CD1c-positive myeloid dendritic cell (primary cell): ENCODE data around the gene VGLL4.
A peak's percentile ranks its signal among the peaks of the same experiment; 100 is the strongest.
"Not testable (repeated sequence)": the region's sequence is repeated elsewhere in the genome, so short reads cannot be mapped to it uniquely, and the experiment has no call there.

Experiments used
- DNase-seq: peaks from one replicate; pipeline ENCODE4 v3.0.0-alpha.2; 2016; ENCODE audit errors: extremely low spot score

VGLL4 gene

GRCh38 chr3:11587766-11588165 is 55.9 kb downstream of the VGLL4 start:
- no peak for DNase-seq

DNA sequence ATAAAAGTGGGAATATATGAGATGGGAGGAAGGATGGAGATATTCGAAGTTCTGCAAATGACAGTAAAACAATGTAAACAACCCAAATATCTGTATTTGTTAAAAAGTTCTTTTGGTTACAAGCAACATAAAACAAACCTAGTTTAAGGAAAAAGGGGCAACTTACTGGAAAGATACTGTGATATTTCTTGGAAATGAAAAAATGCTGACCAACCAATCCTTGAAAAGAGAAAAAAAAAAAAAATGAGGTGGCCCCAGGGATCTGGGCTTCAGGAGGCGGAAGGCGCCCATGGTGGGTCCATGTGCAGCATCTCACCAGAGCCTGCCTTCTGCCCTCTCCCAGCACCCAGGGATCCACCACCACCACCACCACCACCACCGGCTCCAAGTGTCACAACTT is 59.1 kb downstream of the VGLL4 start:
- no peak for DNase-seq

GRCh38 chr3:11583638-11584046 is 60.1 kb downstream of the VGLL4 start:
- no peak for DNase-seq

- no peak for DNase-seq
Measured at GRCh38 chr3:11583235-11583634, 60.5 kb downstream of the VGLL4 start.

DNA sequence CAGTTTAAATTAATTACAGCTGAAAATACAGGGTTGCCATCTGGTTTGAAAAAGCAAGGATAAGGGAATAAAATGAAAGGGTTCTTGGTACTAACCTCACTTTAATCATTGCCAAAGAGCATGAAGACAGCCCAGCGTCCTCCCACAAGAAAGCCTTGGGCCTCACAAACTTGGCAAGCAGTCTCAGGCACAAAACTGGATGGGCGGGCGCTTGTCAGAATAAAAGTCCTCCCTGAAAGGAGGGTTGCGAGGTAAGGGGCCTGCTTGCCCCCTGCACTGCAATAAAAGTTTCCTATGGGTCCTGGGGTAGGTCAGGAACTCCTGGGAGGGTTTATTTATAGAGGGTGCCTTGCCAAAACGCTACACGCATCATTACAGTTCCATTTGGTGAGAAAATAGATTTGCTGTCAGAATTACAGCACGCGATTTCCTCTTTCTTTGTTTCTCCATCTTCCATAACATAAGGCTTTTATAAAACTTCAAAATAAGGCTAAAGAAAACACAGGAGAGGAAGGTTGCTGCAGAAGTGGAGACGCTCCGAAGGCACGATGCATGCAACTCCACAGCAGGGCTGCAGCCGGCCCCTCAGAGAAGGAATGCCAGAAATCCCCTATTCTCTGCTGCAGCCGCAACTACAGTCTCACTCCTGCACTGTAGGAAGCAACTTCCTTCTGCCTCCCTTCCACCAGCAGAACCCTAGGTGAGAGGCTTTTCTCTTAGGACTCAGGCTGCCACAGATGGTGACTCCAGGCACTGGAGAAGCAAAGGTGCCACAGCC is 61.3 kb downstream of the VGLL4 start:
- DNase-seq: no peak

DNA sequence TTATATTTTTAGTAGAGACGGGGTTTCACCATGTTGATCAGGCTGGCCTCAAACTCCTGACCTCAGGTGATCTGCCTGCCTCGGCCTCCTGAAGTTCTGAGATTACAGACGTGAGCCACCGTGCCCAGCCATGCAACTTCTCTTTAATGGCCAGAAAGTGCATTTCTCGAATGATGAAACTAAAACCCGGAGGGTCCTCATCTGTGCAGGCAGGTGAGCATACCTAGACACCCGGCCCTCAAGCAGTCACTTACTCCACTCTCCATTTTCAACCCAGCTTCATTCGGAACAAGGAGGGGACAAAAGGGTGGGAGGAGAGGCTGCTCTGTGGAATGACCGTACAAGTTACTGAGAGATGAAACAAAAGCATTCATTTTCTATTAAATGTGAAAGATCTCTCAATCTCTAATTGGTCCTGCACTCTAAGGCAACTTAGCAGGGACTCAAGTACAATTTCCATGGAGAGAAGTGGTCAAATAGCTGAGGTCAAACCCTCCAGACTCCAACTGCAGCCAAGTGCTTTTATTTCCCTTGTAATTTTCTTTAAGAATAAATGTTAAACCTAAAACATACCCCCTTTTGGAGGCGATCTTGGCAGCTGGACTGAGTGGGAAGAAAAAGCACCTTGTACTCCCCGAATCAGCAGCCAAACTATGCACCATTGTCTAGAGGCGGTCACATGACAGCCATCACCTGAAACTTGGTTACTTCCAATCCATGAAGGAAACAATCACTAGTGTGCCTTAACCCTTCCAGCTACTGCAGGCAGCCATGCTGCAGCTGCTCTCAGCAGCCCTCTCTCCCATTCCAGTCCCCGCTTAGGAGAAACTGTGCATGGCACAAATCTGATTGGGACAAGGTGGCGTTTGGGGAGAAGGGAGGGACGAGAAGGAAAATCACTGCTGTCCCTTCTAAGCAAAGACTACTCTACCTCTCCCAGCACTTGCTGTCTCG is 62.2 kb downstream of the VGLL4 start:
- DNase-seq: no peak

GRCh38 chr3:11580645-11581044 is 63.1 kb downstream of the VGLL4 start:
- DNase-seq: no peak

- no peak for DNase-seq
Measured at GRCh38 chr3:11578169-11578568, 65.5 kb downstream of the VGLL4 start.

DNA sequence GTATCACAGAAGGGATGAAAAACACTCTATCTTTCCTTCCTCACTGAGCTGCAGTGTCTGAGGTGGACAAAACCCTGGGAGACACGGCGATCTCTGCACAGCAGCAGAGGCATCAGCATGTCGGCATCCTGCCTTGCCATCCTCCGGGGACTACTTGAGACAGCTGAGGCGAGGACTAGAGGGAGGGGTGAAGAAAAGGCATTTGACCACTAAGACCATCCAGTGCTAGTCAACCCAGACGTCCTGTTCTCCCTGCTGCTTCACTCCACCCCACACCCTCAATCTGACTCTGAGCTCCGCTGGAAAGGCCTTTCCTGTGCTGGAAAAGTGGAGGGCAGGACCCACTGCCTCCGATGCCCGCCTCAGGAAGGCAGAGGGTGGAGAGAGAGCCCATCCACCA is 67.3 kb downstream of the VGLL4 start:
- no peak for DNase-seq

DNA sequence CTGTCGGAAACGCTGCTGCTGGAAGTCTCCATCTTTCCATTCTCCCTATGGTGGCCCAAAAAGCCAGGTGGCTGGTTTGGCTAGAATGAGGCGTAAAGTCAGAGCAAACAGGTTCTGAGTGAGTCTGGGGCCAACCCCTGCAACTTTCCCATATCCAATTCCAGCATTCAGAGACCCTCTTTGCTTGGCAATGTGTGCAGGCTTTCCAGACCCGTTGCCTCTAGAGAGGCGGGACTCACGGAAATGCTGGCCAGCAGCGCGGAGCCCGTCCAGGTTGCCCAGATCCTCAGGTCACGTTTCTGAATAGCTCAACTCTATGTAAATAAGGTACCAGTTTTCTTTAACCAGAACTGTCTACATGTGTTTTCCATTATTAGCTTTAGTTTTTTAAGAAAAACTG is 68.0 kb downstream of the VGLL4 start:
- no peak for DNase-seq

GRCh38 chr3:11574981-11575669 is 68.6 kb downstream of the VGLL4 start:
- DNase-seq: no peak

DNA sequence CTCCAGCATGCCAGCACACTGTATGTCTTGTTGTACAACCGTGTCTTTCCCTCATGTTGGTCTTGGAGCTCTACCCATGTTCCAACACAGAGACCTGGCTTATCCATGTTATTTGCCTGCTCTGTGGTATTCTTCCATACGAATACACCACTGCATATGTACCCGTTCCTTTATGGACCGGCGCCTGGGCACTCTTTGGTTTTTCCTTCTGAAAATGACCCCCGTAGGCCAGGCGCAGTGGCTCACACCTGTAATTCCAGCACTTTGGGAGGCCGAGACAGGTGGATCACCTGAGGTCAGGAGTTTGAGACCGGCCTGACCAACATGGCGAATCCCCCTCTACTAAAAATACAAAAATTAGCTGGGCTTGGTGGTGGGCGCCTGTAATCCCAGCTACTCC is 71.1 kb downstream of the VGLL4 start:
- not testable (repeated sequence) for DNase-seq

- DNase-seq: peak; percentile 35
Measured at GRCh38 chr3:11570789-11571495, 72.8 kb downstream of the VGLL4 start.

DNA sequence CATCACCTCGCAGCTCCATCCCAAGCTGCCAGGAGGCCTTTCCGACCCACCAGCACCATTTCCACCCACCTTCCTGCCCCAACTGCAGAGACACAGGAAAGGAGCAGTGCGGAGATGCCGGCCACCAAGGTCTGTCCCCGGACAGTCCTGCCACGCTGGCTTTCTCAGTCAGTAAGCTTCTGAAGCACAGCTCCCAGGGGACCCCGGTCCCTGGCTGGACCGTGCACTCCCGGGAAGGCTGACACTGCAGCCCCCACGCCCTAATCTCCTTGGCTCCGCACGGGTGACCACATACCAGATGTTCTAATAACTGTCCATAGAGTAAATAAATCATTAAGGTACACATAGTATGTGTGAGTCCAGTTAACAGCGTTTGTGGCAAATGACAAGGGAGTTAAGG is 73.5 kb downstream of the VGLL4 start:
- no peak for DNase-seq

- DNase-seq: no peak
Measured at GRCh38 chr3:11569156-11569741, 74.5 kb downstream of the VGLL4 start.

- DNase-seq: no peak
Measured at GRCh38 chr3:11568503-11569155, 75.1 kb downstream of the VGLL4 start.

DNA sequence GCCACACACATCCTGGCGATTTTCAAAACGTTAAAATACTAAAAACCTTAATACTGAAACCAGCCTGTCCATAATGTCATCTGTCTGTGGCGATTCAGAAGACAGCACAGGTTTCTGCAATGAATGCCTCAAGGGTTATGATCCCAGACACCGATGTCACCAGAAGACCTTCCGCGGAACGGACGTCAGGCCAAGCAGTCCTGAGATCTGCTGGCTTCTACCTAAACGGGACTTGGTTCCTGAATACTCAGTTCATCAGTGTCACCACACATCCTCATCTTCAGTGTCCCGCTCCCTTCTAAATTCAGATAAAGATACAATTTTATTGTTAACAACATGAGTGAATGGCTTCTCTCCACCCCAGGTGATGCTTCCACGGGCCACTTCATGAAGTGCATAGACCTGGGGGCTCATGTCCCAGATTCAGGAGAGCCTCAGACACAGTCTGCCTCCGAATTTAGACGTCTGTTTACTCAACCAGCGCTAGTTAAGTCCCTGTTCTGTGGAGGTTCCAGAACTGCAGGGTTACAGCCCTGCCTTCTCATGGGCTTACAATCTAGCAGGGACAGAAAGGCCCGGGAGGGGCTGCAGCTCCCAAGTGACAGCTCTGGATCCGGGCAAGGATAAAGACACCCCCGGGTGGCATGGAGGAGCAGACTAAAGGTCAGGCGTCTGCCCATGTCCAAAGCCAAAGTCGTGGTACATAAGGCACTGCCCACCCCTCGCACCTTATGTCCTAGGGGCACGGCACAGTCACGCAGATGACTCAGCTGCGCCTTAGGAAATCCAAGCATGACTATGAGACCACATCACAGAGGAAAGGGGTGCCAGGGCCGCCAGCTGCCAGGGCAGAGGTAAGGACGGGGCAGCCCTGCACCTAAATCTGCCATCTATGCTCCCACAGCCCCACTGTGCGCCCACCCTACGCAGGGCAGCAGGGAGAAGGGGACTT is 75.9 kb downstream of the VGLL4 start:
- DNase-seq: no peak

DNA sequence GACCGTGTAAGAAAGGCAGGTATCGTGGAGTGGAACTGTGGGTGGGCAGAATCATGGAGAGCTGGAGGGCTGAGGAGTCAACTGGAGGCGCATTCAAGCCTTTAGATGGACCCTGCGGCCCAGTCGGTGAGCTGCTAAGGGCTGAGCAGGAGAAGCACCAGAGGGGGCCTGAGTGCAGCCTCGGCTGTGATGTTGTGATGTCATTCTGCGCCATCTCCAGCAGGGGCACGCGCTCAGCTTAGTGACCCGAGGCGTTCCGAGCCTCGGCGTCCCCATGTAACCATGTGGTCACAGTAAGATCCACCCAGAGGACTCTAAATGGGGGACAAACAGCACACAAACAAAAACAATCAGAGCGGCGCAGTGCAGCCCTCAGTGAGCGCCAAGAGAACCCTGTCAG is 76.8 kb downstream of the VGLL4 start:
- no peak for DNase-seq

DNA sequence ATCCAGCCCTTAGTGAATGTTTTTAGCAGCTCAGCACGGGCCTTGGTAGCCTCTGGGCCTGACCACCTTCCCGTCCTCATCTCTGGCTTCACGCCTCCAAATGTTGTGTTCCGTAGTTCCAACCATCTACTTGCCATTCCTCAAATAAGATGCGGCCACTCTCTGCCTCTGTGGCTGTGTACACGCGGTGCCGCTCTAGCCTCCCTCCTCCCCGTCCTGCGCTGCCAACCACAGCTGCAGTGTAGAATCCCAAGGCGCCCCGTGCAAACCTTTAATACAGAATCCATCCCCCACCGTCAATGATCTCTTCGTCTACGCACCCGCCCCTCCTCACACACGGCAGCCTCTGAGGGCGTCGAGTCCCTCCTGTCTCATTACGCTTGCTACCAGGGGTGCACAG is 77.2 kb downstream of the VGLL4 start:
- DNase-seq: no peak

- no peak for DNase-seq
Measured at GRCh38 chr3:11565932-11566331, 77.8 kb downstream of the VGLL4 start.
